Activated CD4-positive, alpha-beta memory T cell treated with anti-CD3 and anti-CD28 coated beads, Interleukin-2, amount 10 ng/mL, durations not matched to agents 7 days and 5 days (primary cell): ENCODE data around the gene SORCS3. TPM values are rescaled to one million over a fixed set of nuclear protein-coding genes. Genes with fewer than 3 reads are reported as not detected.

Source experiments
- CTCF ChIA-PET: fragments of 350-600 bp; sonication (Branson Sonifier 250); formaldehyde crosslinking; loops from one replicate; lab custom pipeline; 2021; ENCODE audit warnings: antibody characterized with exemption, inconsistent platforms; lab: Charles Lee
- POLR2A ChIA-PET: fragments of 350-600 bp; sonication (Branson Sonifier 250); formaldehyde crosslinking; loops from one replicate; lab custom pipeline; 2021; ENCODE audit warnings: antibody characterized with exemption; lab: Charles Lee
- DNase-seq: peaks from one replicate; pipeline ENCODE4 v3.0.0-alpha.2; 2020
- H3K27ac Mint-ChIP-seq: one replicate; pipeline ENCODE4 v1.8.0; 2021; ENCODE audit warnings: mild to moderate bottlenecking, mixed read lengths
- H3K27me3 Mint-ChIP-seq: one replicate; pipeline ENCODE4 v1.8.0; 2021; ENCODE audit warnings: mixed read lengths
- H3K36me3 Mint-ChIP-seq: one replicate; pipeline ENCODE4 v1.8.0; 2021; ENCODE audit warnings: low read depth, mixed read lengths
- H3K4me1 Mint-ChIP-seq: one replicate; pipeline ENCODE4 v1.8.0; 2021; ENCODE audit warnings: mixed read lengths
- H3K4me3 Mint-ChIP-seq: one replicate; pipeline ENCODE4 v1.8.0; 2021; ENCODE audit warnings: mild to moderate bottlenecking, mixed read lengths
- H3K9me3 Mint-ChIP-seq: one replicate; pipeline ENCODE4 v1.8.0; 2021; ENCODE audit warnings: mixed read lengths
- total RNA-seq, 2 experiments: library from RNA; stranded (reverse); gene quantifications; one replicate each; pipeline ENCODE4 v1.2.3, GENCODE V29; 2021

The SORCS3 gene
- total RNA-seq, 2 experiments from 2014 or later = not detected

- Mint-ChIP-seq H3K4me3 (no peak overlapping the region), H3K4me1 (no peaks in the 10 kb centered on the region), H3K27me3 (no peaks in the 10 kb centered on the region), H3K27ac (no peak overlapping the region), H3K36me3 (no peaks in the 10 kb centered on the region), H3K9me3 (no peaks in the 10 kb centered on the region)
- POLR2A ChIA-PET = no interaction called here
- CTCF ChIA-PET = no interaction called here
- no peak for DNase-seq
These were observed 266.4 kb downstream of the SORCS3 start for GRCh38 chr10:104907521-104907920.

GRCh38 chr10:104908581-104908980 lies 267.5 kb downstream of the SORCS3 start:
- H3K27me3 Mint-ChIP-seq = no peaks in the 10 kb centered on the region
- H3K27ac Mint-ChIP-seq = no peak overlapping the region
- POLR2A ChIA-PET = no interaction called here
- H3K9me3 Mint-ChIP-seq = no peaks in the 10 kb centered on the region
- H3K36me3 Mint-ChIP-seq = no peaks in the 10 kb centered on the region
- H3K4me1 Mint-ChIP-seq = no peaks in the 10 kb centered on the region
- no peak for DNase-seq
- H3K4me3 Mint-ChIP-seq = no peak overlapping the region
- CTCF ChIA-PET = interaction anchor here (0.7 kb wide), 1 partner anchor 471 kb away, joined by 3 read pairs; no protein-coding TSS in a partner anchor

GRCh38 chr10:104910712-104911111 lies 269.6 kb downstream of the SORCS3 start:
- Mint-ChIP-seq H3K36me3 (no peaks in the 10 kb centered on the region), H3K9me3 (no peaks in the 10 kb centered on the region), H3K27me3 (no peaks in the 10 kb centered on the region), H3K27ac (no peak overlapping the region), H3K4me3 (no peak overlapping the region), H3K4me1 (no peaks in the 10 kb centered on the region)
- CTCF ChIA-PET = no interaction called here
- POLR2A ChIA-PET = no interaction called here
- DNase-seq = no peak

- ChIA-PET CTCF (no interaction called here), POLR2A (no interaction called here)
- DNase-seq = no peak
- H3K27me3 Mint-ChIP-seq = no peaks in the 10 kb centered on the region
- no peak overlapping the region for H3K27ac Mint-ChIP-seq
- no peaks in the 10 kb centered on the region for H3K36me3 Mint-ChIP-seq
- no peaks in the 10 kb centered on the region for H3K9me3 Mint-ChIP-seq
- no peak overlapping the region for H3K4me3 Mint-ChIP-seq
- no peaks in the 10 kb centered on the region for H3K4me1 Mint-ChIP-seq
These were observed 272.3 kb downstream of the SORCS3 start for GRCh38 chr10:104913390-104913789.

- no peaks in the 10 kb centered on the region for H3K36me3 Mint-ChIP-seq
- H3K27ac Mint-ChIP-seq = no peak overlapping the region
- DNase-seq = no peak
- ChIA-PET CTCF (no interaction called here), POLR2A (no interaction called here)
- no peaks in the 10 kb centered on the region for H3K27me3 Mint-ChIP-seq
- peaks cover 4% of the 10 kb centered on the region for H3K9me3 Mint-ChIP-seq
- no peaks in the 10 kb centered on the region for H3K4me1 Mint-ChIP-seq
- no peak overlapping the region for H3K4me3 Mint-ChIP-seq
These were observed 279.4 kb downstream of the SORCS3 start for GRCh38 chr10:104920476-104920875.

- Mint-ChIP-seq H3K27me3 (no peaks in the 10 kb centered on the region), H3K36me3 (no peaks in the 10 kb centered on the region), H3K27ac (no peak overlapping the region), H3K4me3 (no peak overlapping the region), H3K9me3 (peaks cover 4% of the 10 kb centered on the region), H3K4me1 (no peaks in the 10 kb centered on the region)
- ChIA-PET POLR2A (no interaction called here), CTCF (no interaction called here)
- no peak for DNase-seq
These were observed 280.7 kb downstream of the SORCS3 start for GRCh38 chr10:104921763-104922162.

- ChIA-PET POLR2A (no interaction called here), CTCF (interaction anchor here (0.6 kb wide), 1 partner anchor 88 kb away, joined by 3 read pairs; no protein-coding TSS in a partner anchor)
- H3K36me3 Mint-ChIP-seq = no peaks in the 10 kb centered on the region
- peaks cover 4% of the 10 kb centered on the region for H3K9me3 Mint-ChIP-seq
- DNase-seq = no peak
- H3K27ac Mint-ChIP-seq = no peak overlapping the region
- H3K4me3 Mint-ChIP-seq = no peak overlapping the region
- H3K4me1 Mint-ChIP-seq = no peaks in the 10 kb centered on the region
- H3K27me3 Mint-ChIP-seq = no peaks in the 10 kb centered on the region
These were observed 281.7 kb downstream of the SORCS3 start for GRCh38 chr10:104922810-104923209.

- Mint-ChIP-seq H3K4me3 (no peak overlapping the region), H3K9me3 (peaks cover 4% of the 10 kb centered on the region), H3K4me1 (no peaks in the 10 kb centered on the region), H3K27ac (no peak overlapping the region), H3K36me3 (no peaks in the 10 kb centered on the region), H3K27me3 (no peaks in the 10 kb centered on the region)
- POLR2A ChIA-PET = no interaction called here
- DNase-seq = no peak
- CTCF ChIA-PET = interaction anchor here (0.6 to 1.2 kb wide), 2 partner anchors 9 to 87 kb away, joined by 3 read pairs; no protein-coding TSS in a partner anchor
These were observed 282.4 kb downstream of the SORCS3 start for GRCh38 chr10:104923501-104923900.

GRCh38 chr10:104924101-104924795 lies 283.2 kb downstream of the SORCS3 start:
- ChIA-PET CTCF (interaction anchor here (1.2 to 1.4 kb wide), 3 partner anchors 8 to 28 kb away, joined by 3 to 4 read pairs (median 3); no protein-coding TSS in a partner anchor), POLR2A (no interaction called here)
- H3K27ac Mint-ChIP-seq = no peak overlapping the region
- no peaks in the 10 kb centered on the region for H3K27me3 Mint-ChIP-seq
- H3K4me1 Mint-ChIP-seq = no peaks in the 10 kb centered on the region
- DNase-seq = no peak
- H3K4me3 Mint-ChIP-seq = no peak overlapping the region
- no peaks in the 10 kb centered on the region for H3K36me3 Mint-ChIP-seq
- H3K9me3 Mint-ChIP-seq = no peaks in the 10 kb centered on the region

- no peak overlapping the region for H3K4me3 Mint-ChIP-seq
- ChIA-PET POLR2A (no interaction called here), CTCF (interaction anchor here (1.3 to 1.4 kb wide), 2 partner anchors 12 to 27 kb away, joined by 3 to 4 read pairs; no protein-coding TSS in a partner anchor)
- H3K9me3 Mint-ChIP-seq = no peaks in the 10 kb centered on the region
- no peaks in the 10 kb centered on the region for H3K36me3 Mint-ChIP-seq
- DNase-seq = peak; percentile 22
- no peaks in the 10 kb centered on the region for H3K4me1 Mint-ChIP-seq
- H3K27me3 Mint-ChIP-seq = no peaks in the 10 kb centered on the region
- no peak overlapping the region for H3K27ac Mint-ChIP-seq
These were observed 284.3 kb downstream of the SORCS3 start for GRCh38 chr10:104925232-104925851.

- no peaks in the 10 kb centered on the region for H3K36me3 Mint-ChIP-seq
- POLR2A ChIA-PET = no interaction called here
- no peak overlapping the region for H3K4me3 Mint-ChIP-seq
- no peaks in the 10 kb centered on the region for H3K4me1 Mint-ChIP-seq
- H3K27ac Mint-ChIP-seq = no peak overlapping the region
- H3K27me3 Mint-ChIP-seq = no peaks in the 10 kb centered on the region
- H3K9me3 Mint-ChIP-seq = no peaks in the 10 kb centered on the region
- DNase-seq = no peak
- CTCF ChIA-PET = no interaction called here
These were observed 287.6 kb downstream of the SORCS3 start for GRCh38 chr10:104928734-104929133.

- ChIA-PET CTCF (no interaction called here), POLR2A (no interaction called here)
- Mint-ChIP-seq H3K27me3 (no peaks in the 10 kb centered on the region), H3K9me3 (no peaks in the 10 kb centered on the region), H3K4me3 (no peak overlapping the region), H3K36me3 (no peaks in the 10 kb centered on the region), H3K4me1 (no peaks in the 10 kb centered on the region), H3K27ac (no peak overlapping the region)
- no peak for DNase-seq
These were observed 290.6 kb downstream of the SORCS3 start for GRCh38 chr10:104931612-104932134.

GRCh38 chr10:104935656-104936055 lies 294.6 kb downstream of the SORCS3 start:
- no peaks in the 10 kb centered on the region for H3K9me3 Mint-ChIP-seq
- H3K4me3 Mint-ChIP-seq = no peak overlapping the region
- no peak overlapping the region for H3K27ac Mint-ChIP-seq
- DNase-seq = no peak
- no peaks in the 10 kb centered on the region for H3K4me1 Mint-ChIP-seq
- no peaks in the 10 kb centered on the region for H3K27me3 Mint-ChIP-seq
- ChIA-PET CTCF (no interaction called here), POLR2A (no interaction called here)
- H3K36me3 Mint-ChIP-seq = no peaks in the 10 kb centered on the region
